H1 (cell line): ENCODE data around the gene ATF7. TPM values are rescaled to one million over a fixed set of nuclear protein-coding genes. Genes with fewer than 3 reads are reported as not detected.

Source experiments
- BACH1 ChIP-seq: IDR thresholded peaks from 2 replicates; pipeline ENCODE4 v1.6.1; 2012; ENCODE audit warnings: low read length, improper control_type of control experiment
- CBX5 ChIP-seq: fragments of 300-800, 300-1000 bp; sonication (generic); IDR thresholded peaks from 2 replicates; pipeline ENCODE4 v1.7.1; 2016; ENCODE audit warnings: antibody characterized with exemption, low read length, low read depth
- EZH2 ChIP-seq: fragments of 200-600 bp; sonication (generic); IDR thresholded peaks from 2 replicates; pipeline ENCODE4 v1.7.1; 2012; ENCODE audit warnings: low read depth, mild to moderate bottlenecking, moderate library complexity, low read length, inconsistent platforms; ENCODE audit not compliant: severe bottlenecking
- KDM5A ChIP-seq: fragments of 200-600 bp; IDR thresholded peaks from 2 replicates; pipeline ENCODE4 v1.7.1; 2012; ENCODE audit warnings: mild to moderate bottlenecking, low read length, inconsistent platforms, mixed read lengths
- RFX5 ChIP-seq: IDR thresholded peaks from 2 replicates; pipeline ENCODE4 v1.6.1; 2011; ENCODE audit warnings: low read depth, low read length, improper control_type of control experiment, borderline replicate concordance
- SIN3A ChIP-seq, 2 experiments: IDR thresholded peaks in 1 of 2; conservative IDR thresholded peaks in 1 of 2; 2 replicates each; pipeline ENCODE4 v1.6.1; 2011 to 2012; ENCODE audit warnings: low read length in 2 of 2, improper control_type of control experiment in 1 of 2, low read depth in 1 of 2, mild to moderate bottlenecking in 1 of 2
- SRF ChIP-seq: IDR thresholded peaks from 2 replicates; pipeline ENCODE4 v1.6.1; 2011; ENCODE audit warnings: mild to moderate bottlenecking, low read depth, low read length, moderate library complexity
- TAF1 ChIP-seq: IDR thresholded peaks from 2 replicates; pipeline ENCODE4 v1.6.1; 2011; ENCODE audit warnings: mild to moderate bottlenecking, low read depth, low read length
- TCF12 ChIP-seq: IDR thresholded peaks from 2 replicates; pipeline ENCODE4 v1.6.1; 2011; ENCODE audit warnings: low read depth, mild to moderate bottlenecking, low read length
- ZNF274 ChIP-seq: IDR thresholded peaks from 2 replicates; pipeline ENCODE4 v1.7.0; 2012; ENCODE audit warnings: low read length, borderline replicate concordance; ENCODE audit errors: extremely low read depth
- polyA plus RNA-seq, 7 experiments: library from polyadenylated mRNA; depleted of rRNA in 3 of 7; stranded (reverse) in 5 of 7; unstranded in 2 of 7; fragments of >200 nt in 5 of 7; fragments of 200-250 nt in 2 of 7; gene quantifications; 1 replicate in 5 of 7; 2 replicates in 1 of 7; 4 replicates in 1 of 7; pipeline versions ENCODE4 v1.2.1 to v1.2.3, GENCODE V29; 2011 to 2013; ENCODE audit warnings: missing spikeins in 2 of 7, mixed read lengths in 2 of 7
- total RNA-seq: library from RNA; stranded (reverse); fragmentation: NEBNext Ultra II Directional; extraction: Animal tissue kit (Norgen Biotek cat#: 25700); gene quantifications from 2 replicates; pipeline ENCODE4 v1.2.1, GENCODE V29; 2021
- TF ChIP-seq, protein P1 (sequence below): fragments of 300-600 bp; sonication (generic); IDR thresholded peaks from 2 replicates; pipeline ENCODE4 v1.7.1; 2012; ENCODE audit warnings: low read length, moderate library complexity, mild to moderate bottlenecking, inconsistent platforms; ENCODE audit not compliant: insufficient replicate concordance
- TF ChIP-seq, protein P2 (sequence below): IDR thresholded peaks from 2 replicates; pipeline ENCODE4 v1.6.1; 2012; ENCODE audit warnings: inconsistent platforms

Gene ATF7
- total and polyA plus RNA-seq, 2 of the 8 experiments (the other 6 are each of a cell fraction or from before 2014, with no cell fraction given): 10.1 to 16.6 TPM

DNA sequence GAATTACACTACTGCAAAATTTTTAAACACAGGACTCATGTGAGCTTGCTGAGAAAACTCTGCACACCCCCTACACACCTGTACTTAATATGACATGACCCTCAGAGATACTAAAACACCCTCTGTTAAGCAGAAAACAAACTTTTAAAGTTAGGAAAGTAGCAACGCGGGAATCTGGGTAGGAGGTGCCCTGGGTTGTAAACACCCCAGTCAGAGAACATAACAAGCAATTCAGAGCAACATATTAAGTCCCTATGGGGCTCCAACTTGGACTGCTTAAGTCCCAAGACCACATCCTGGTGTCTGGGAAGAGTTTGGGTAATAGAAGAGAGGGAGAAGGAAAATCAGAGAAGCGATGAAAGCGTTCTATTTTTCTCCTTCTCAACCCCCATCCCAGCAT lies 1.2 kb downstream of the ATF7 start (continued):
- TF ChIP-seq, protein P1, sequence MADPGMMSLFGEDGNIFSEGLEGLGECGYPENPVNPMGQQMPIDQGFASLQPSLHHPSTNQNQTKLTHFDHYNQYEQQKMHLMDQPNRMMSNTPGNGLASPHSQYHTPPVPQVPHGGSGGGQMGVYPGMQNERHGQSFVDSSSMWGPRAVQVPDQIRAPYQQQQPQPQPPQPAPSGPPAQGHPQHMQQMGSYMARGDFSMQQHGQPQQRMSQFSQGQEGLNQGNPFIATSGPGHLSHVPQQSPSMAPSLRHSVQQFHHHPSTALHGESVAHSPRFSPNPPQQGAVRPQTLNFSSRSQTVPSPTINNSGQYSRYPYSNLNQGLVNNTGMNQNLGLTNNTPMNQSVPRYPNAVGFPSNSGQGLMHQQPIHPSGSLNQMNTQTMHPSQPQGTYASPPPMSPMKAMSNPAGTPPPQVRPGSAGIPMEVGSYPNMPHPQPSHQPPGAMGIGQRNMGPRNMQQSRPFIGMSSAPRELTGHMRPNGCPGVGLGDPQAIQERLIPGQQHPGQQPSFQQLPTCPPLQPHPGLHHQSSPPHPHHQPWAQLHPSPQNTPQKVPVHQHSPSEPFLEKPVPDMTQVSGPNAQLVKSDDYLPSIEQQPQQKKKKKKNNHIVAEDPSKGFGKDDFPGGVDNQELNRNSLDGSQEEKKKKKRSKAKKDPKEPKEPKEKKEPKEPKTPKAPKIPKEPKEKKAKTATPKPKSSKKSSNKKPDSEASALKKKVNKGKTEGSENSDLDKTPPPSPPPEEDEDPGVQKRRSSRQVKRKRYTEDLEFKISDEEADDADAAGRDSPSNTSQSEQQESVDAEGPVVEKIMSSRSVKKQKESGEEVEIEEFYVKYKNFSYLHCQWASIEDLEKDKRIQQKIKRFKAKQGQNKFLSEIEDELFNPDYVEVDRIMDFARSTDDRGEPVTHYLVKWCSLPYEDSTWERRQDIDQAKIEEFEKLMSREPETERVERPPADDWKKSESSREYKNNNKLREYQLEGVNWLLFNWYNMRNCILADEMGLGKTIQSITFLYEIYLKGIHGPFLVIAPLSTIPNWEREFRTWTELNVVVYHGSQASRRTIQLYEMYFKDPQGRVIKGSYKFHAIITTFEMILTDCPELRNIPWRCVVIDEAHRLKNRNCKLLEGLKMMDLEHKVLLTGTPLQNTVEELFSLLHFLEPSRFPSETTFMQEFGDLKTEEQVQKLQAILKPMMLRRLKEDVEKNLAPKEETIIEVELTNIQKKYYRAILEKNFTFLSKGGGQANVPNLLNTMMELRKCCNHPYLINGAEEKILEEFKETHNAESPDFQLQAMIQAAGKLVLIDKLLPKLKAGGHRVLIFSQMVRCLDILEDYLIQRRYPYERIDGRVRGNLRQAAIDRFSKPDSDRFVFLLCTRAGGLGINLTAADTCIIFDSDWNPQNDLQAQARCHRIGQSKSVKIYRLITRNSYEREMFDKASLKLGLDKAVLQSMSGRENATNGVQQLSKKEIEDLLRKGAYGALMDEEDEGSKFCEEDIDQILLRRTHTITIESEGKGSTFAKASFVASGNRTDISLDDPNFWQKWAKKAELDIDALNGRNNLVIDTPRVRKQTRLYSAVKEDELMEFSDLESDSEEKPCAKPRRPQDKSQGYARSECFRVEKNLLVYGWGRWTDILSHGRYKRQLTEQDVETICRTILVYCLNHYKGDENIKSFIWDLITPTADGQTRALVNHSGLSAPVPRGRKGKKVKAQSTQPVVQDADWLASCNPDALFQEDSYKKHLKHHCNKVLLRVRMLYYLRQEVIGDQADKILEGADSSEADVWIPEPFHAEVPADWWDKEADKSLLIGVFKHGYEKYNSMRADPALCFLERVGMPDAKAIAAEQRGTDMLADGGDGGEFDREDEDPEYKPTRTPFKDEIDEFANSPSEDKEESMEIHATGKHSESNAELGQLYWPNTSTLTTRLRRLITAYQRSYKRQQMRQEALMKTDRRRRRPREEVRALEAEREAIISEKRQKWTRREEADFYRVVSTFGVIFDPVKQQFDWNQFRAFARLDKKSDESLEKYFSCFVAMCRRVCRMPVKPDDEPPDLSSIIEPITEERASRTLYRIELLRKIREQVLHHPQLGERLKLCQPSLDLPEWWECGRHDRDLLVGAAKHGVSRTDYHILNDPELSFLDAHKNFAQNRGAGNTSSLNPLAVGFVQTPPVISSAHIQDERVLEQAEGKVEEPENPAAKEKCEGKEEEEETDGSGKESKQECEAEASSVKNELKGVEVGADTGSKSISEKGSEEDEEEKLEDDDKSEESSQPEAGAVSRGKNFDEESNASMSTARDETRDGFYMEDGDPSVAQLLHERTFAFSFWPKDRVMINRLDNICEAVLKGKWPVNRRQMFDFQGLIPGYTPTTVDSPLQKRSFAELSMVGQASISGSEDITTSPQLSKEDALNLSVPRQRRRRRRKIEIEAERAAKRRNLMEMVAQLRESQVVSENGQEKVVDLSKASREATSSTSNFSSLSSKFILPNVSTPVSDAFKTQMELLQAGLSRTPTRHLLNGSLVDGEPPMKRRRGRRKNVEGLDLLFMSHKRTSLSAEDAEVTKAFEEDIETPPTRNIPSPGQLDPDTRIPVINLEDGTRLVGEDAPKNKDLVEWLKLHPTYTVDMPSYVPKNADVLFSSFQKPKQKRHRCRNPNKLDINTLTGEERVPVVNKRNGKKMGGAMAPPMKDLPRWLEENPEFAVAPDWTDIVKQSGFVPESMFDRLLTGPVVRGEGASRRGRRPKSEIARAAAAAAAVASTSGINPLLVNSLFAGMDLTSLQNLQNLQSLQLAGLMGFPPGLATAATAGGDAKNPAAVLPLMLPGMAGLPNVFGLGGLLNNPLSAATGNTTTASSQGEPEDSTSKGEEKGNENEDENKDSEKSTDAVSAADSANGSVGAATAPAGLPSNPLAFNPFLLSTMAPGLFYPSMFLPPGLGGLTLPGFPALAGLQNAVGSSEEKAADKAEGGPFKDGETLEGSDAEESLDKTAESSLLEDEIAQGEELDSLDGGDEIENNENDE: no peak
- TF ChIP-seq, protein P2, sequence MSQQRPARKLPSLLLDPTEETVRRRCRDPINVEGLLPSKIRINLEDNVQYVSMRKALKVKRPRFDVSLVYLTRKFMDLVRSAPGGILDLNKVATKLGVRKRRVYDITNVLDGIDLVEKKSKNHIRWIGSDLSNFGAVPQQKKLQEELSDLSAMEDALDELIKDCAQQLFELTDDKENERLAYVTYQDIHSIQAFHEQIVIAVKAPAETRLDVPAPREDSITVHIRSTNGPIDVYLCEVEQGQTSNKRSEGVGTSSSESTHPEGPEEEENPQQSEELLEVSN: no peak
- TF ChIP-seq EZH2 (no peak), TCF12 (no peak), KDM5A (no peak), RFX5 (no peak), SIN3A (conservative IDR thresholded peaks at IDR 0.05 in 1 of 2, IDR thresholded peaks at IDR 0.05 in 1 of 2; ENCODE audit: low read depth in 1 of 2, low read length in 2 of 2) (no peak), BACH1 (no peak), TAF1 (no peak), CBX5 (no peak), SRF (no peak), ZNF274 (no peak)
